ENCODE data around the gene FBXO21.

DNA sequence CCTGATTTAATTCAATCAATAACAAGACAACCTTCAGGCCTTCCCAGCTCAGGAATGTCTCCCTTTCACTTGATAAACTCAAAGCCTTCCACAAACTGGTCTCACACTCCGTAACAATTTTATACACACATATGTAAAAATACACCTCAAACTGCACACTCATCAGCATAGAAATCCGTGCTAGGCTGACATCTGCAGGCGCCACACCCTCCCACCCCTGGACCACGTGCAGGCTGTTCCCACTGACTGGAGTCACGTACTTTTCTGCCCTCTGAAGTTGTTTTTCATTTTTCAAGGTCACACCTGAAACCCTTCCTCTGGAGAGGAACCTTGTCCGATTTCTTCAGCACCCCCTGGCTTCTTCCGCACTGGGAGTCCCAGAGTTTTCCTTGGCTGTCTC lies 27.6 kb downstream of the FBXO21 start:
- TF ChIP-seq, protein P1, sequence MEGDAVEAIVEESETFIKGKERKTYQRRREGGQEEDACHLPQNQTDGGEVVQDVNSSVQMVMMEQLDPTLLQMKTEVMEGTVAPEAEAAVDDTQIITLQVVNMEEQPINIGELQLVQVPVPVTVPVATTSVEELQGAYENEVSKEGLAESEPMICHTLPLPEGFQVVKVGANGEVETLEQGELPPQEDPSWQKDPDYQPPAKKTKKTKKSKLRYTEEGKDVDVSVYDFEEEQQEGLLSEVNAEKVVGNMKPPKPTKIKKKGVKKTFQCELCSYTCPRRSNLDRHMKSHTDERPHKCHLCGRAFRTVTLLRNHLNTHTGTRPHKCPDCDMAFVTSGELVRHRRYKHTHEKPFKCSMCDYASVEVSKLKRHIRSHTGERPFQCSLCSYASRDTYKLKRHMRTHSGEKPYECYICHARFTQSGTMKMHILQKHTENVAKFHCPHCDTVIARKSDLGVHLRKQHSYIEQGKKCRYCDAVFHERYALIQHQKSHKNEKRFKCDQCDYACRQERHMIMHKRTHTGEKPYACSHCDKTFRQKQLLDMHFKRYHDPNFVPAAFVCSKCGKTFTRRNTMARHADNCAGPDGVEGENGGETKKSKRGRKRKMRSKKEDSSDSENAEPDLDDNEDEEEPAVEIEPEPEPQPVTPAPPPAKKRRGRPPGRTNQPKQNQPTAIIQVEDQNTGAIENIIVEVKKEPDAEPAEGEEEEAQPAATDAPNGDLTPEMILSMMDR (conservative IDR thresholded peaks at IDR 0.05; ENCODE audit: low read depth, low read length), result no peak
- no peak for TF ChIP-seq EZH2phosphoT487 (IDR thresholded peaks at IDR 0.05; ENCODE audit: borderline replicate concordance, low read length)
- no peak for TF ChIP-seq EZH2 (IDR thresholded peaks at IDR 0.05; ENCODE audit: low read length, unreplicated experiment)
